ENCODE results near the gene SPO11.

- TF ChIP-seq CTCF (IDR thresholded peaks at IDR 0.05; ENCODE audit: low read depth, low read length) (no peak), EZH2phosphoT487 (IDR thresholded peaks at IDR 0.05; ENCODE audit: low read depth) (no peak)
Measured at GRCh38 chr20:57287007-57287880, 42.4 kb upstream of the SPO11 start.
